ENCODE data around the gene DUOX1. TPM values are rescaled to one million over a fixed set of nuclear protein-coding genes. Genes with fewer than 3 reads are reported as not detected.

DUOX1 gene
- total and polyA plus RNA-seq, 9 of the 15 experiments (the other 6 are each of a cell fraction or from before 2014, with no cell fraction given): 0.01 to 0.22 (median 0.01) TPM; not detected in 6

DNA sequence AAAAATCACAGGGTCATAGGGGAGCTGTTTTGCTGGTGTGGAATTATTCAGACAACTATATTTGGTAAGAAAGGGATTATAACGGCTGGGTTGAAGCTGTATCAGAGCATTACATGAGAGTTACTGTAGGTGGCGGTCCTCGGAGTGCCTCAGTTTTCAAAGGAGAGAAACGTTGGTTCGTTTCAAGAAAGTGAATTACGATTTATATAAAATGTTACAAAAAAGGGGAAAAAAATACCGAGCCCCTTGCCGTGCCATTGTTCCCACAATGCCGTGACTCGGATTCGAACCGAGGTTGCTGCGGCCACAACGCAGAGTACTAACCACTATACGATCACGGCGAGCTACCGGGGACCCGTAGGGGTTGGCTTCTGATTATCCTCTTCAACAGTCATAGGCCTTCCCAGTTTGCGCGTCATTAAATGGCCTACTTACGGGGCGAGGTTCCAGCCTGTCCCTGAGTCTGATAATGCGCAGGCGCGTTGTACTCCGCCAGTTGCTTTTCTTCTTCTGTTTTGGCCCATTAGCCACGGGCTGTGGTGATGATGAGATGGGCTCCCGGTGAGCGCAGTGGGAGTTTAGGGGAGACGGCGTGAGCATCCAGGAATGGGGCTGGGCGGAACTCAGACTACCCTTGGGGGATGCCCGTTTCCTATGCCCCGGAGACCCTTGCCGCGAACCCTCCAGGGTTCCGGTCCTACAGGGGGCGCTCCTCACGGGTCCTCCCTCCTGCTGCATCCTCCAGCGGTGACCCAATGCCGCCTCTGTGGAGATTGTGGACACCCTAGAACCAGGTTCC is 68.7 kb downstream of the DUOX1 start (continued):
- TF ChIP-seq, protein P1, sequence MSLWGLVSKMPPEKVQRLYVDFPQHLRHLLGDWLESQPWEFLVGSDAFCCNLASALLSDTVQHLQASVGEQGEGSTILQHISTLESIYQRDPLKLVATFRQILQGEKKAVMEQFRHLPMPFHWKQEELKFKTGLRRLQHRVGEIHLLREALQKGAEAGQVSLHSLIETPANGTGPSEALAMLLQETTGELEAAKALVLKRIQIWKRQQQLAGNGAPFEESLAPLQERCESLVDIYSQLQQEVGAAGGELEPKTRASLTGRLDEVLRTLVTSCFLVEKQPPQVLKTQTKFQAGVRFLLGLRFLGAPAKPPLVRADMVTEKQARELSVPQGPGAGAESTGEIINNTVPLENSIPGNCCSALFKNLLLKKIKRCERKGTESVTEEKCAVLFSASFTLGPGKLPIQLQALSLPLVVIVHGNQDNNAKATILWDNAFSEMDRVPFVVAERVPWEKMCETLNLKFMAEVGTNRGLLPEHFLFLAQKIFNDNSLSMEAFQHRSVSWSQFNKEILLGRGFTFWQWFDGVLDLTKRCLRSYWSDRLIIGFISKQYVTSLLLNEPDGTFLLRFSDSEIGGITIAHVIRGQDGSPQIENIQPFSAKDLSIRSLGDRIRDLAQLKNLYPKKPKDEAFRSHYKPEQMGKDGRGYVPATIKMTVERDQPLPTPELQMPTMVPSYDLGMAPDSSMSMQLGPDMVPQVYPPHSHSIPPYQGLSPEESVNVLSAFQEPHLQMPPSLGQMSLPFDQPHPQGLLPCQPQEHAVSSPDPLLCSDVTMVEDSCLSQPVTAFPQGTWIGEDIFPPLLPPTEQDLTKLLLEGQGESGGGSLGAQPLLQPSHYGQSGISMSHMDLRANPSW (CRISPR knock-in tag; IDR thresholded peaks at IDR 0.05): no peak
- TF ChIP-seq NFRKB (IDR thresholded peaks at IDR 0.05; ENCODE audit: low read depth) (peak; percentile 67), ZC3H4 (CRISPR knock-in tag; IDR thresholded peaks at IDR 0.05; ENCODE audit: borderline replicate concordance) (no peak), CHCHD3 (CRISPR knock-in tag; IDR thresholded peaks at IDR 0.05) (no peak), PPARD (CRISPR knock-in tag; IDR thresholded peaks at IDR 0.05) (no peak), HDAC2 (IDR thresholded peaks at IDR 0.05) (peak; percentile 91), TARDBP (IDR thresholded peaks at IDR 0.05) (peak; percentile 76; the same call in 1 of the 2 replicates), ETV5 (CRISPR knock-in tag; IDR thresholded peaks at IDR 0.05; ENCODE audit: low read depth) (peak; percentile 87), KAT7 (CRISPR knock-in tag; IDR thresholded peaks at IDR 0.05; ENCODE audit: borderline replicate concordance) (peak; percentile 61; the same call in 1 of the 2 replicates), MAFG (tag; conservative IDR thresholded peaks at IDR 0.05) (no peak), ZNF224 (CRISPR knock-in tag; IDR thresholded peaks at IDR 0.05) (no peak), RFX5 (IDR thresholded peaks at IDR 0.05; ENCODE audit: low read depth, low read length) (peak; percentile 78)
- TF ChIP-seq, protein P2, sequence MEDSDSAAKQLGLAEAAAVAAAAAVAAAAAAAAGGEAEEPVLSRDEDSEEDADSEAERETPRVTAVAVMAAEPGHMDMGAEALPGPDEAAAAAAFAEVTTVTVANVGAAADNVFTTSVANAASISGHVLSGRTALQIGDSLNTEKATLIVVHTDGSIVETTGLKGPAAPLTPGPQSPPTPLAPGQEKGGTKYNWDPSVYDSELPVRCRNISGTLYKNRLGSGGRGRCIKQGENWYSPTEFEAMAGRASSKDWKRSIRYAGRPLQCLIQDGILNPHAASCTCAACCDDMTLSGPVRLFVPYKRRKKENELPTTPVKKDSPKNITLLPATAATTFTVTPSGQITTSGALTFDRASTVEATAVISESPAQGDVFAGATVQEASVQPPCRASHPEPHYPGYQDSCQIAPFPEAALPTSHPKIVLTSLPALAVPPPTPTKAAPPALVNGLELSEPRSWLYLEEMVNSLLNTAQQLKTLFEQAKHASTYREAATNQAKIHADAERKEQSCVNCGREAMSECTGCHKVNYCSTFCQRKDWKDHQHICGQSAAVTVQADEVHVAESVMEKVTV (CRISPR knock-in tag; IDR thresholded peaks at IDR 0.05): no peak
- TF ChIP-seq, protein P3, sequence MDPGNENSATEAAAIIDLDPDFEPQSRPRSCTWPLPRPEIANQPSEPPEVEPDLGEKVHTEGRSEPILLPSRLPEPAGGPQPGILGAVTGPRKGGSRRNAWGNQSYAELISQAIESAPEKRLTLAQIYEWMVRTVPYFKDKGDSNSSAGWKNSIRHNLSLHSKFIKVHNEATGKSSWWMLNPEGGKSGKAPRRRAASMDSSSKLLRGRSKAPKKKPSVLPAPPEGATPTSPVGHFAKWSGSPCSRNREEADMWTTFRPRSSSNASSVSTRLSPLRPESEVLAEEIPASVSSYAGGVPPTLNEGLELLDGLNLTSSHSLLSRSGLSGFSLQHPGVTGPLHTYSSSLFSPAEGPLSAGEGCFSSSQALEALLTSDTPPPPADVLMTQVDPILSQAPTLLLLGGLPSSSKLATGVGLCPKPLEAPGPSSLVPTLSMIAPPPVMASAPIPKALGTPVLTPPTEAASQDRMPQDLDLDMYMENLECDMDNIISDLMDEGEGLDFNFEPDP (CRISPR knock-in tag; IDR thresholded peaks at IDR 0.05): no peak
- TF ChIP-seq, protein P4, sequence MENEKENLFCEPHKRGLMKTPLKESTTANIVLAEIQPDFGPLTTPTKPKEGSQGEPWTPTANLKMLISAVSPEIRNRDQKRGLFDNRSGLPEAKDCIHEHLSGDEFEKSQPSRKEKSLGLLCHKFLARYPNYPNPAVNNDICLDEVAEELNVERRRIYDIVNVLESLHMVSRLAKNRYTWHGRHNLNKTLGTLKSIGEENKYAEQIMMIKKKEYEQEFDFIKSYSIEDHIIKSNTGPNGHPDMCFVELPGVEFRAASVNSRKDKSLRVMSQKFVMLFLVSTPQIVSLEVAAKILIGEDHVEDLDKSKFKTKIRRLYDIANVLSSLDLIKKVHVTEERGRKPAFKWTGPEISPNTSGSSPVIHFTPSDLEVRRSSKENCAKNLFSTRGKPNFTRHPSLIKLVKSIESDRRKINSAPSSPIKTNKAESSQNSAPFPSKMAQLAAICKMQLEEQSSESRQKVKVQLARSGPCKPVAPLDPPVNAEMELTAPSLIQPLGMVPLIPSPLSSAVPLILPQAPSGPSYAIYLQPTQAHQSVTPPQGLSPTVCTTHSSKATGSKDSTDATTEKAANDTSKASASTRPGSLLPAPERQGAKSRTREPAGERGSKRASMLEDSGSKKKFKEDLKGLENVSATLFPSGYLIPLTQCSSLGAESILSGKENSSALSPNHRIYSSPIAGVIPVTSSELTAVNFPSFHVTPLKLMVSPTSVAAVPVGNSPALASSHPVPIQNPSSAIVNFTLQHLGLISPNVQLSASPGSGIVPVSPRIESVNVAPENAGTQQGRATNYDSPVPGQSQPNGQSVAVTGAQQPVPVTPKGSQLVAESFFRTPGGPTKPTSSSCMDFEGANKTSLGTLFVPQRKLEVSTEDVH (IDR thresholded peaks at IDR 0.05; ENCODE audit: low read depth, partially characterized antibody): peak; percentile 24
- TF ChIP-seq, protein P5, sequence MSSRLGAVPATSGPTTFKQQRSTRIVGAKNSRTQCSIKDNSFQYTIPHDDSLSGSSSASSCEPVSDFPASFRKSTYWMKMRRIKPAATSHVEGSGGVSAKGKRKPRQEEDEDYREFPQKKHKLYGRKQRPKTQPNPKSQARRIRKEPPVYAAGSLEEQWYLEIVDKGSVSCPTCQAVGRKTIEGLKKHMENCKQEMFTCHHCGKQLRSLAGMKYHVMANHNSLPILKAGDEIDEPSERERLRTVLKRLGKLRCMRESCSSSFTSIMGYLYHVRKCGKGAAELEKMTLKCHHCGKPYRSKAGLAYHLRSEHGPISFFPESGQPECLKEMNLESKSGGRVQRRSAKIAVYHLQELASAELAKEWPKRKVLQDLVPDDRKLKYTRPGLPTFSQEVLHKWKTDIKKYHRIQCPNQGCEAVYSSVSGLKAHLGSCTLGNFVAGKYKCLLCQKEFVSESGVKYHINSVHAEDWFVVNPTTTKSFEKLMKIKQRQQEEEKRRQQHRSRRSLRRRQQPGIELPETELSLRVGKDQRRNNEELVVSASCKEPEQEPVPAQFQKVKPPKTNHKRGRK (tag; IDR thresholded peaks at IDR 0.05): no peak; the same call in 1 of the 2 replicates
